Aorta (tissue), 5 donors: ENCODE data around the gene RHOBTB3. TPM values are rescaled to one million over a fixed set of nuclear protein-coding genes. Genes with fewer than 3 reads are reported as not detected.

Experiments used
- ATAC-seq: fragments of 200-7000 bp; cut with Tn5 transposase; one replicate; pipeline ENCODE4 v1.9.1; 2022; ENCODE audit warnings: moderate library complexity; ENCODE audit not compliant: low FRiP score
- DNase-seq, 2 donors: peaks; one replicate each; pipeline ENCODE4 v3.0.0-alpha.2; 2020
- H3K27ac ChIP-seq, 2 donors: one replicate each; pipeline ENCODE4 v1.5.1; 2013; ENCODE audit warnings: low read length in 2 of 2, mild to moderate bottlenecking in 2 of 2, moderate library complexity in 2 of 2, control low read depth in 1 of 2, inconsistent platforms in 1 of 2, low read depth in 1 of 2
- H3K27me3 ChIP-seq, 2 donors: one replicate each; pipeline ENCODE4 v1.6.1; 2013; ENCODE audit warnings: control low read depth in 1 of 2, low read length in 1 of 2, mild to moderate bottlenecking in 1 of 2, moderate library complexity in 1 of 2; ENCODE audit not compliant: insufficient read depth in 2 of 2, control insufficient read depth in 1 of 2
- H3K36me3 ChIP-seq, 2 donors: one replicate each; pipeline ENCODE4 v1.6.1; 2013; ENCODE audit warnings: control low read depth in 1 of 2, low read length in 1 of 2, mild to moderate bottlenecking in 1 of 2; ENCODE audit not compliant: insufficient read depth in 2 of 2, control insufficient read depth in 1 of 2
- H3K4me1 ChIP-seq, 2 donors: one replicate each; pipeline ENCODE4 v1.6.1; 2013; ENCODE audit warnings: low read length in 2 of 2, control low read depth in 1 of 2, mild to moderate bottlenecking in 1 of 2, moderate library complexity in 1 of 2; ENCODE audit not compliant: insufficient read depth in 2 of 2, control insufficient read depth in 1 of 2
- H3K4me3 ChIP-seq, 2 donors: one replicate each; pipeline ENCODE4 v1.5.1; 2013; ENCODE audit warnings: low read length in 2 of 2, control low read depth in 1 of 2, mild to moderate bottlenecking in 1 of 2
- H3K9me3 ChIP-seq: one replicate; pipeline ENCODE4 v1.6.1; 2013; ENCODE audit warnings: mild to moderate bottlenecking, low read length; ENCODE audit not compliant: control insufficient read depth
- WGBS, 2 donors: extraction: QIAGEN DNeasy Blood & Tissue Kit; methylation state at CpG; one replicate each; pipeline ENCODE4 v1.1.7; 2013; 5-methylcytosine and 5-hydroxymethylcytosine counted together
- intact Hi-C, 2 donors: fragments of 100-400 bp; cut with DNase I; formaldehyde crosslinking; loops; one replicate each; pipeline versions ENCODE4 v1.14.2 to v1.15.0; 2022
- polyA plus RNA-seq, 2 donors: library from polyadenylated mRNA; stranded (reverse); fragments of 200-250 nt; gene quantifications; one replicate each; pipeline ENCODE4 v1.2.3, GENCODE V29; 2013
- total RNA-seq, 2 donors: library from RNA; stranded (reverse); fragmentation: NEBNext Ultra II Directional; extraction: Animal tissue kit (Norgen Biotek cat#: 25700); gene quantifications; one replicate each; pipeline ENCODE4 v1.2.1, GENCODE V29; 2021
- donor health status: healthy with polysubstance abuse.
- donor health status: Bipolar disorder and iron deficiency.
- donor health status: DM: no; HTN: no; CAD: no.
- donor health status: DM: no; HTN: no; CAD: no.
- donor health status: DM: yes; HTN: yes; CAD: no.

RHOBTB3 gene
- total and polyA plus RNA-seq, 4 donors: 11.8 to 53.2 (median 25.1) TPM

DNA sequence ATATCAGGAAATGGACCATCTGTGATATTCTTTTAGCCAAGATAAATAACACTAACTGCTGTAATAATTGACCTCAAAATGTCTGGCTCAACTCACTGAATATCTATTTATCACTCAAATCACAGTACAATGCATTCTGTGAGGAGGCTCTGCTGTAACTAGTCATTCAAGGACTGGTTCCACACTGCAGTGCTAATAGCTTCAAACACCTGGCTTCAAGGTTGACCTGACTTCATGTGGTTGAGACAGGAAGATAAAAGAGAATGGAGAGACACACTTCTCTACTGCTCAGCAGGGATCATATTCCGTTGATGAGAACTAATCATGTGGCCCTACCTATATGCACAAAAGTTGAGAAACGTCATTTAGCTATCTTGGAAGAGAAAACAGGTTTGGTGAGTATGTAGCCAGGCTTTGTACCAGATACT is 3.4 kb upstream of the RHOBTB3 start:
- DNase-seq (no peak), ATAC-seq (no peak)
- Histone ChIP-seq H3K9me3 (no peaks in the 10 kb centered on the region), H3K36me3 (no peaks in the 10 kb centered on the region), H3K27ac (no peak overlapping the region), H3K27me3 (no peaks in the 10 kb centered on the region), H3K4me3 (no peak overlapping the region), H3K4me1 (no peaks in the 10 kb centered on the region)
- intact Hi-C loops: no loop called here
- 92 to 96% methylated on average over 2 of the region's 2 CpGs for WGBS, 2 donors

DNA sequence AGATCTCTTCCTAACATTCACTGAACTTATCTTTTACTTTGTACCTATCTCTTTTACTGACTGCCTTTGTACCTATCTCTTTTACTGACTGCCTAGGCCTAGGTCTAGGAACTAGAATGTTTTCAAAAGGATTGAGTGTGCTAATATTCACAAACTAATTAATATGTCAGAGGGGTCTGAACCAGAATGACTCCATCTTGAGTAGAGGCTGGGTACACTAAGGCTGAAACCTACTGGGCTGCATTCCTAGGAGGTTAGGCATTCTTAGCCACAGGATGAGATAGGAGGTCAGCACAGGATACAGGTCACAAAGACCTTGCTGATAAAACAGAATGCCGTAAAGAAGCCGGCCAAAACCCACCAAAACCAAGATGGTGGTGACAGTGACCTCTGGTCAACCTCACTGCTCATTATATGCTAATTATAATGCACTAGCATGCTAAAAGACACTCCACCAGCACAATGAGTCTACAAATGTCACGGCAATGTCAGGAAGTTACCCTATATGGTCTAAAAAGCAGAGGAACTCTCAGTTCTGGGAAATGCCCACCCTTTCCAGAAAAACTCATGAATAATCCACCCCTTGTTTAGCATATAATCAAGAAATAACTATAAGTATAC is 2.5 kb upstream of the RHOBTB3 start:
- Histone ChIP-seq H3K4me1 (no peaks in the 10 kb centered on the region), H3K4me3 (no peak overlapping the region), H3K27me3 (no peaks in the 10 kb centered on the region), H3K27ac (no peak overlapping the region), H3K9me3 (no peaks in the 10 kb centered on the region), H3K36me3 (no peaks in the 10 kb centered on the region)
- no peak for DNase-seq
- intact Hi-C loops: no loop called here
- 98% methylated on average over 3 of the region's 3 CpGs for WGBS, 2 donors
- no peak for ATAC-seq

DNA sequence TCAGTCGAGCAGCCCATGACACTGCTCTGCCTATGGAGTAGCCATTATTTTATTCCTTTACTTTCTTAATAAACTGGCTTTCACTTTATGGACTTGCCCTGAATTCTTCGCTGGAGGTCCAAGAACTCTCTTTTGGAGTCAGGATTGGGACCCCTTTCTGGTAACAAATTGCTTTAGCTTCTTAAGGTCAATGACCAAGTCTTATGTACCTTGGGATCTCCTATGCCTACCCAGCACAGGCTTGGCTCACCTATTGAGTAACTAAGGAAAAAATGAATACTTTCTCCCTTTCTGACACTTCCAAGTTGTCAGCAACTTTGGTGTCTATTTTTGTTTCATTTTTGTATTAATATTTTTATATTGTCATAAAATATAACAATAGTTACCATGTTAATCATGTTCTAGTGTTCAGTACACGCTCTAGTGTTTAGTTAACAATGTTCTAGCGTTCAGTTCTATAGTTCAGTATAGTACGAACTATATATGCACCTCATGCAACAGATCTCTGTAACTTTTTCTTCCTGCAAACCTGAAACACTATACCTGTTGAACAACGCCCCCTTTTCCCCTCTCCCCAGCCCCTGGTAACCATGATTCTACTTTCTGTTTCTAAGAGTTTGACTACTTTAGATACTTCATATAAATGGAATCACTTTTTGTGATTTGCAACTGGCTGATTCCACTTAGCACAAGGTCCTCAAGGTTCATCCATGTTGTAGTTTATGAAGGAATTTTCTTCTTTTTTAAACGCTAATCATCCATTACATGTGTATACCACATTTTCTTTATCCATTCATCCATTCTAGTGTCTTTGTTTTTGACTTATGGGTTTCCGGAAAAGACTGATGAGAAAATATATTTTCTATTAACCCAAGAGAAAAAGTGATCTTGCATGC is 1.8 kb upstream of the RHOBTB3 start:
- no peaks in the 10 kb centered on the region for H3K4me1 ChIP-seq
- H3K9me3 ChIP-seq: no peaks in the 10 kb centered on the region
- intact Hi-C loops: loop anchor here in 1 of 2 donors (5.0 to 10.0 kb wide), 2 partner anchors 65 to 118 kb away; no protein-coding TSS in a partner anchor
- WGBS, 2 donors: 97% methylated on average over 8 of the region's 8 CpGs
- H3K27ac ChIP-seq: no peak overlapping the region
- no peak overlapping the region for H3K4me3 ChIP-seq
- H3K36me3 ChIP-seq: no peaks in the 10 kb centered on the region
- DNase-seq (no peak), ATAC-seq (no peak)
- H3K27me3 ChIP-seq: no peaks in the 10 kb centered on the region

- ATAC-seq: no peak
- peak overlapping the region; percentile 38 to 80 for H3K4me3 ChIP-seq
- no peak overlapping the region for H3K27ac ChIP-seq
- no peaks in the 10 kb centered on the region for H3K36me3 ChIP-seq
- no peaks in the 10 kb centered on the region for H3K9me3 ChIP-seq
- no peaks in the 10 kb centered on the region for H3K4me1 ChIP-seq
- no peaks in the 10 kb centered on the region for H3K27me3 ChIP-seq
- intact Hi-C loops: loop anchor here in 1 of 2 donors (5.0 to 10.0 kb wide), 2 partner anchors 65 to 117 kb away; no protein-coding TSS in a partner anchor
- WGBS, 2 donors: 30 to 34% methylated on average over 11 of the region's 11 CpGs
- DNase-seq: no peak
These were observed 980 bp upstream of the RHOBTB3 start for GRCh38 chr5:95730011-95730700.

DNA sequence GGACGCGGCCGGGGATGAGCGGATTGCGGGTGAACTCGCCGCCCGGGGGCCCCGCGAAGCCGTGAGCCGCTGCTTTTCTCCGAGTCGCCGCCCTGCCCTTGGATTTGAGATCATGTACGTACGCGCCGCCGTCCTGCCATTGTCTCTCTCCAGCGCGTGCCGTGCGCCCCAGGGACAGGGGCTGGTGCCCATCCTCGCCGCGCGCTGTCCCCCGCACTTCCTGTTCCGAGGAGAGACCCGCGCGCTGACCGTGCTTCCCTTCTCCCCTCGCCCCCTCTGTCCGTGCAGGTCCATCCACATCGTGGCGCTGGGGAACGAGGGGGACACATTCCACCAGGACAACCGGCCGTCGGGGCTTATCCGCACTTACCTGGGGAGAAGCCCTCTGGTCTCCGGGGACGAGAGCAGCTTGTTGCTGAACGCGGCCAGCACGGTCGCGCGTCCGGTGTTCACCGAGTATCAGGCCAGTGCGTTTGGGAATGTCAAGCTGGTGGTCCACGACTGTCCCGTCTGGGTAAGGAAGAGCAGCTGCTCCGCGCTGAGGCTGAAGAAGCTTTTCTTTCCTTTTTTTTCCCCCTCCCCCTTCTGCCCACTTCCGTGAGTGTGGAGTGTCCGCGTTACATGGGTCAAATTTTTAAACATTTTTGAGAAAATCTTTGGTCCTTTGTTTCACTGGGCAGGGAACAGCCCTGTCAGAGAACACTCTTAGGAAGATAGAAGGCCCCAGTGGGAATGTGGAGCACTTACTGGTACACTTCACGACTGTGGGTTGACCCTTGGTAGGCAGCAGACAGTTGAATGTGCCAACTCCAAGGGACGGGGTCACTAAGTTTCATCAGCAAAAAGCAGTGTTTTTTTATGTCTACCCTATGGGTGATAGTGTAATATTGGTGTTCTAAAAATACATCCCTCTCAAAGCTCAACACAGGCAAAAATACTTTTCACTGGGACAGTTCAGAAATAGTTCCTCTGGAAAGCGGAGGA is 727 bp downstream of the RHOBTB3 start:
- 0 to 1% methylated on average over 64 of the region's 64 CpGs for WGBS, 2 donors
- peak overlapping the region; percentile 38 to 80 for H3K4me3 ChIP-seq
- H3K4me1 ChIP-seq: no peaks in the 10 kb centered on the region
- intact Hi-C loops: loop anchor here in 1 of 2 donors (5.0 to 10.0 kb wide), 2 partner anchors 67 to 115 kb away; no protein-coding TSS in a partner anchor
- DNase-seq (peak; percentile 70 to 87), ATAC-seq (peak; percentile 35)
- H3K36me3 ChIP-seq: no peaks in the 10 kb centered on the region
- H3K27ac ChIP-seq: peak overlapping the region in 1 of 2 donors; percentile 9
- no peaks in the 10 kb centered on the region for H3K9me3 ChIP-seq
- H3K27me3 ChIP-seq: no peaks in the 10 kb centered on the region

- H3K4me1 ChIP-seq: no peaks in the 10 kb centered on the region
- H3K27me3 ChIP-seq: no peaks in the 10 kb centered on the region
- DNase-seq: no peak
- H3K27ac ChIP-seq: no peak overlapping the region
- intact Hi-C loops: loop anchor here in 1 of 2 donors (5.0 to 10.0 kb wide), 2 partner anchors 68 to 114 kb away; no protein-coding TSS in a partner anchor
- no peak overlapping the region for H3K4me3 ChIP-seq
- WGBS, 2 donors: 93 to 97% methylated on average over 9 of the region's 9 CpGs
- H3K36me3 ChIP-seq: no peaks in the 10 kb centered on the region
- no peak for ATAC-seq
- H3K9me3 ChIP-seq: no peaks in the 10 kb centered on the region
These were observed 2.0 kb downstream of the RHOBTB3 start for GRCh38 chr5:95733107-95733665.

GRCh38 chr5:95734187-95734586 is 3.1 kb downstream of the RHOBTB3 start:
- WGBS, 2 donors: 47 to 54% methylated on average over 2 of the region's 2 CpGs
- Histone ChIP-seq H3K4me3 (no peak overlapping the region), H3K36me3 (no peaks in the 10 kb centered on the region), H3K4me1 (no peaks in the 10 kb centered on the region), H3K27me3 (no peaks in the 10 kb centered on the region), H3K27ac (no peak overlapping the region), H3K9me3 (no peaks in the 10 kb centered on the region)
- ATAC-seq: no peak
- intact Hi-C loops: loop anchor here in 1 of 2 donors (5.0 to 10.0 kb wide), 2 partner anchors 69 to 113 kb away; no protein-coding TSS in a partner anchor
- no peak for DNase-seq
